ENCODE results near the gene PRPF4. TPM values are rescaled to one million over a fixed set of nuclear protein-coding genes. Genes with fewer than 3 reads are reported as not detected.

The PRPF4 gene
- total RNA-seq, 1 donor from 2014 or later: 11.0 TPM

DNA sequence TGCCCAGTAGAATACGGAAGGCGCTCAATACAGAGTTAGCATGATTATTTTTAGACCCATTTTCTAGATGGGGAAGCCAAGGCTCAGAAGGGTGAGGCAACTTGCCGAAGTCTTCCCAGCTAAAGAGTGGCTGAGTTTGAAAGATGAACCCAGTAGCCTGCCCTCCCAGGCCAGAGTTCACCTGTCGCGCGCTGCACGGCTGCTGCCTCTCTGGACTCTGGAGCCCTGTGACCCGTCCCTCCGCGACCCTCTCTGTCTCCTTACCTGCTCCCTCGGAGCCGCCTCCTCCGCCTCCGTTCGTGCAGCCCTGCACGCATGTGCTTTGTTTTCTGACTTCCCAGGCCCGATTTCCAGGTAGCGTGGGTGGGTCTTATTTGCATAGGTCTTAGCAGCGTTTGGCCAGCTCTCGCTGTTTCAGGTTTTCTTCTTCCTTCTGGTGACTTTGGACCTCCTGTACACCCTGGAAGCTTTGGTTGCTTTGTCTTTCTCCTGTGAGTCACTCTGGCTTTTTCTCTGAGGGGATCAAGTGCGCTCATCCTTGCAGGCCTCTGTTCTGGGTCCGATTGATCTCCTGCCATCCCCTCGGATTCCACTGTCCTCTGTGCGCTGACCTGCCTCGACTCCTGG is 27.4 kb downstream of the PRPF4 start, which contains the start of gene RNF183:
TSS of gene RNF183 (minus strand) at position 585 of the 627 bp plus-strand sequence. CDS start 5,192 bp downstream, outside the sequence.
- DNase-seq (ENCODE audit: missing footprints): no peak
- no peak for ATAC-seq
- intact Hi-C loops (cut with DNase I): no loop called here

DNA sequence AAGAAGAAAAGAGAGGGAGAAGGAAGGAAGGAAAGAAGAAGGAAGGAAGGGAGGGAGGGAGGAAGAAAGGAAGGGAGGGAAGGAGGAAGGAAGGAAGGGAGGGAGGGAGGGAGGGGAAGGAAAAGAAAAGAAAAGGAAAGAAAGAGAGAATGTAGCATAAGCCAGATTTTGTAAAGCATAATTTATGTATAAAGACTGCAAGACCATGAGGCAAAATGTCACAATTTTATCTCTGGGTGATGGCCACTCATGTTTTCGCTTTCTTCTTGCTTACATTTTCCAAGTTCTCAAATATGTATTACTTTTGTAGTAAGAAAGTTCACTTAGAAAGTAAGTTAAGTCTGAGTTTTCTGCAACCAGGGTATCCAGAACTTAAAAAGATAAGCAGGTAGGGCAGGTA is 31.1 kb downstream of the PRPF4 start:
- DNase-seq (ENCODE audit: missing footprints) (no peak), ATAC-seq (no peak)
- intact Hi-C loops (cut with DNase I): no loop called here

DNA sequence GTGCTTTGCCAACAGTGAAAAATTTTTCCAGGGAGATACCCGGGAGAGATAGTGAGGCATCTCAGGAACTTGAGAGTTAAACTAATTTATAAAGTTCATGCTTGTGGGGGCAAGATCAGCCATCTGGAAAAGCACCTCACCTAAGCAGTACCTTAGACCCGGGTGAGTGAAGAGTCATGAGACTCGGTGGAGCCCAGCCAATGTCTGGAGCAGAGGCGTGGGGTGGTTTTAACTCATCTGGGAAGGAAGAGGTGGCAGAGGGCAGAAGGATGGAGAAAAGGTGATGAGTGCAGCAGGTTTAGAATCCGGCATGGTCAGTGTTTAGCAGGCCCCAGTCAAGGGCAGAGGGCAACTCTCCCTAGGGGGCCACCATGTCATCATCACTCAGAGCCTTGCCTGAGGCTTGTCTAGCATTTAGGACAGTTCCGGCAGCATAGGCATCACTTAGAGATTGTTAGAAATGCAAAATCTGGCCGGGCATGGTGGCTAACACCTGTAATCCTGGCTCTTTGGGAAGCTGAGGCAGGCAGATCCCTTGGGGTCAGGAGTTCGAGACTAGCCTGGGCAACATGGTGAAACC is 32.0 kb downstream of the PRPF4 start:
- DNase-seq (ENCODE audit: missing footprints) (no peak), ATAC-seq (no peak)
- intact Hi-C loops (cut with DNase I): no loop called here

DNA sequence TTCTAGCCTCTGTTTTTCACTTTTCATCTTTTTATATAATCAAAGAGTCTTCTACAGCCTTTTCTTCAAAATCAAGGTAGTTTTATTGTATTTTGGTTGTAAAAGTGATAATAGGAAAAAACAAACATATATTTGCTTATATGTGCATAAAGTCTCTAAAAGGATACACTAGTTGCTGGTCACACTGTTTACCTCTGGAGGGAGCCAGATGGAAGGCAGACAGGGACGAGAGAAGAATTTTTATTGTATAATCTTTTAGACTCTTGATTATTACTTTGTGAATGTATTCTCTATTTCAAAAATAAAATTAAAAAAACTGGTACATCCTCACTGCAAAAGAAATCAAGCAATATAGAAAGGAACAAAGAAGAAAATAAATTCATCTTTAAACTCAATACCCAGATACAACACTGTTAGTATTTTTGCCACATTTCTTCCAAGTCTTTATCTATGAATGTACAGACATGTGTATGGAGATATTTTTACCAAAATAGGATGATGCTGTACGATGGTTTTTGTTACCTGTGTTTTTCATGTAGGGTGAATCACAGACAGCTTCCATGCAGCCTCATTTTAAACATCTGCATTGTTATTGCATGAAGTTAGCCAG is 33.9 kb downstream of the PRPF4 start:
- no peak for ATAC-seq
- intact Hi-C loops (cut with DNase I): loop anchor here (1.0 to 2.0 kb wide), 2 partner anchors 98 to 349 kb away; no protein-coding TSS in a partner anchor
- no peak for DNase-seq (ENCODE audit: missing footprints)

DNA sequence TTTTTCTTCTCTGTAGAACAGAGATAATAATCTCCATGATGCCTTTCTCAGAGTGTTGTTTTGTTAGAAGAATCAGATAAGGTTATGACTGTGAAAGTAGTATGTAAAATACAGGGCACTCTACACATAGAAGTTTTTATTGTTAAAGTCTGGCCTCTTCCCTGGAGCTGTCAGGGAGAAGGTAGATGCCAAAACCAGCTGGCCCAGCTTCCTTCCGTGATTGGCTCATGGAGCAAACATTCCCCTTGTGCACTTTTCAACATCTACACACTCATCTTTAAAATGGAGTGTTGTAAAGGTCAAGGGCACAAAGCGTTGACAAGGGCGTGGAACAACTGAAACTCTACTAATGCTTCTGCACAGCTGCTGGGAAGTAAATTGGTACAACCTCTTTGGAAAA is 35.1 kb downstream of the PRPF4 start:
- ATAC-seq (peak; percentile 68), DNase-seq (ENCODE audit: missing footprints) (no peak)
- intact Hi-C loops (cut with DNase I): loop anchor here (2.0 kb wide), 1 partner anchor 90 kb away; the partner anchor contains the start of gene ALAD

DNA sequence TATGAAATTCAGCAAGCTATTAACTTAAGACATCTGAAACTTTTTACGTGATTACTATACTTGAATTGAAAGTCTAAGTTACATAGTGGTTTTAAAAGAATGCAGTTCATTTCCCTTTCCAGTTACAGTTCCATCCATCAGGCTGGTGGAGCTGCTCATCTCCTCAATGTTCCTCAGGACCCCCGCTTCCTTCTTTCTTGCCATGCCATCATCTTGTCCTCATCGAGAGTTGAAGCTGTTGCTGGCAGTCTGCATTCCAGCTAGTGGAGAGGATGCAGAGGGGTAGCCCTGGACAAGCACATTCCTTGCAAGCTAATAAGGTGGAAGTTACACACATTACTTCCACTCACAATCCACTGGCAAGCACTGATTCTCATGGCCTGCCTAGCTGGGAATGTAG is 36.5 kb downstream of the PRPF4 start:
- intact Hi-C loops (cut with DNase I): loop anchor here (2.0 kb wide), 2 partner anchors 27 to 89 kb away; partner anchors contain the start of gene ALAD
- DNase-seq (ENCODE audit: missing footprints) (no peak), ATAC-seq (no peak)

DNA sequence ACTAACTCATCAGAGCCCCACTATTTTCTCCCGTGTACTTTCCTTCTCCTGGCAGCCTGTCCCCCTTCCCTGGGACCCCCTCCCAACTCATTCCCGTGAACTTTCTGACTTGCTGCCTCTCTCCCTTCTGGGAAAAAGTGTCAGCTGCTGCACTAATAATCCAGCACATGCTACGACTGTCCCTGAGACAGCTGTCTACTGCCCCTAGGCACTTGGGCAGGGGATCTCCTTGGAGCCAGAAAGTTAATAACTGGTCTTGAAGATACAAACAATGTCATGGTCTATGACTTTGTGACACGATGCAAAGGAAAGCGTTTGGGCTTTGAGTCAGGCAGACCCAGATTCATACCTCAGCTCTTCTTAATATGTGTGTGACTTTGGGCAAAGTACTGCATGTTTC is 37.8 kb downstream of the PRPF4 start:
- DNase-seq (ENCODE audit: missing footprints) (no peak), ATAC-seq (no peak)
- intact Hi-C loops (cut with DNase I): loop anchor here (2.0 kb wide), 1 partner anchor 26 kb away; no protein-coding TSS in a partner anchor

DNA sequence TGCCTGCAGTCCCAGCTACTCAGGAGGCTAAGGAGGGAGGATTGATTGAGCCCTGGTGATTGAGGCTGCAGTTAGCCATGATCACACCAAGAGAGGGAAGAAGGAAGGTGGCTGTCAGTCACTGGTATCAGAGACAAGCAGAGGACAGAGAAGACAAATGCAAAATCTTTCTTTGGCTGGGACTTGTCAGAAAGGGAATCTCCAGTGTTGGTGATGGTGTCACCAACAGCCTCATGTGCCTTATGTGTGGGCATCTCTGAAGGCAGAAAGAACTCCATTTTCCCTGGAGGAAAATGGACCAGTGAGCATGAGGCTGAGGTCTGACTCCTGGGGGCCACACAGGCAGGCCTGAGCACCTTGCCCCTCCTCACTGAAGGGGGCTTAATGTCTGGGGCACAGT is 39.8 kb downstream of the PRPF4 start:
- no peak for ATAC-seq
- intact Hi-C loops (cut with DNase I): no loop called here

DNA sequence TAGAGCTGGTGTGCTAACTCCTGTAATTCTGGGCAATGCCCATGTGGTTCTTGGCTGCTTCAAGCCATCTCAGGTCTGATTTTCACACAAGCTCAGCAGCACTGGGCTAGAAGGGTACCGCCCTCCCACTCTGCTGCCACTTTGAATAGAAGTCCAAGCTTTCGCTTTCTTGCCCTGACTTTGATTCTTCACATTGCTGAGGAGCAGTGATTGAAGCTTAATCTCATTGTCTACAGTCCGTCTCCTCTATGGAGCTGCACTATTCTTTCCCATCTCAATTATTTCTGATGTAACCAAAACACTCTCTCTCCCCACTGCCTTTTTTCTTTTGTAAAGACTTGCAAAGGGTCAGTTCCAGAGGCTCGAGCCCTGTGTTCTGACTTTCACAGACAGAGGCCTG is 40.6 kb downstream of the PRPF4 start:
- intact Hi-C loops (cut with DNase I): no loop called here
- ATAC-seq (no peak), DNase-seq (ENCODE audit: missing footprints) (no peak)

More for the DNA sequence above, 39.8 kb downstream of the PRPF4 start:
- DNase-seq (ENCODE audit: missing footprints): no peak

DNA sequence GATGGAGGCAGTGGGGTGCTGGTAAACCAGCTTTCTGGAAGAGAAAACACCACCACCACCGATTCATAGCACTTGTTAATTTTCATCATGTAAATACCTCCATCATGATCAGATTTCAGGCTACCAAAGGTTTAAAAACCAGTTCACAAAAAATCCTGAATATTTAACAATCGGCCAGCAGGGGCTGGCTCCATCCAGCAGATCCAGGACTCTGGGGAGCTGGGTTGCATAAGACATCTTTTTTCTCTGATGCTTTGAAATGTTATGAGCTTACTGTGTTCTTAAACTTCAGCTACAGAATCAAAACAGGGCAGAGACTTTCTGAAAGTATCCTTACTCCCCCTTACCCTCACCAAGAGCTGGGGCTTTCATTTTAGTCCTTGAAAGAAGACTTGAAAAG is 42.3 kb downstream of the PRPF4 start:
- DNase-seq (ENCODE audit: missing footprints): no peak
- no peak for ATAC-seq
- intact Hi-C loops (cut with DNase I): no loop called here

DNA sequence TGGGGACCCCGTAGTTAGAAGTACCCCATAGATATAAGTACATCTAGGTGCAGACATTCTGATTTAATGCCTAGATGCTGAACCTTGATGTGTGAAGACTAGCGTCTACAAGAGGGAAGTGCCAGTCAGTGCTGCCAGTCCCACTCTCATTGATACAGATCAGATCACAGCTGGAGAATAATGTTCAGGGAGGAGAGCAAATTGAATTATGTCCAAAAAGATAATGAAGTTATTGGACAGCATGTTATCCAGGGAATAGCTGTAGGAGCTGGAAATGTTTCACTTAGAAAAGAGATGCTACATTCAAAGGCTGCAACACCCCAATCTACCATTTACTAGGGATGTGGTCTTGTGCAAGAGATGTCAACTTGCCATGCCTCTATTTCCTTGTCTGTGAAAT is 43.6 kb downstream of the PRPF4 start:
- no peak for DNase-seq (ENCODE audit: missing footprints)
- ATAC-seq: no peak
- intact Hi-C loops (cut with DNase I): no loop called here

DNA sequence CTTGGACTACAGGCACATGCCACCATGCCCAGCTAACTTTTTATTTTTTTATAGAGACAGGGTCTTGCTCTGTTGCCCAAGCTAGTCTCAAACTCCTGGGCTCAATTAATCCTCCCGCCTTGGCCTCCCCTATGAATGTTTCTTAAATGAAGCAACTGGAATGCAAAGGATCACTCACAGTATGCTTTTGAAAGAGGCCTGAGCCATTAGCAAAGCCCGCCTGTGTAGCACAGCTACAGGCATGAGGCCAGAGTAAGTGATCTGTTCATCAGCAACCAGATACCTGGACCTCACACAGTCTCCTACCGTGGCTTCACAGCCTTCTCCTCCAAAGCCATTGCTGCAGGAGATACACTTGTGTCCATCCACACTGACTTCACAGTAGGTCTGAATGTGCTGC is 44.6 kb downstream of the PRPF4 start:
- ATAC-seq (no peak), DNase-seq (ENCODE audit: missing footprints) (no peak)
- intact Hi-C loops (cut with DNase I): no loop called here

DNA sequence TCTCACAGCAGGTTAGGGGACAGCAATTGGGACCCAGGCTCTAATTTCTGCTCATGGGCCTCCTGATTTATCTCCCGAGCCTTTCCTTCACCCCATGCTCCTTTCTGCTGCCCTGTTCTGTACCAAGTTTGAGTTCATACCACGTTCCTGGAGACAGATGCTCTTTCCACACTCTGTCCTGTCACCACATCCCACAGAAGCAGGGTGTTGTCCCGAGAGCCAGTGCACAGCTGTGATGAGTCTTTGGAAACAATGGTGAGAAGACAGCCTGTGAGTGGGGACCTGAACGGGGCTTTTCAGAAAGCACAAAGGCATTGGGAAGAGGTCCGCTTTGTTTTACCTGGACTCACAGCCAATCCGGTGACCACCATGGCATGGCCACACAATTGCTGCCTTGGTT is 47.2 kb downstream of the PRPF4 start:
- ATAC-seq (no peak), DNase-seq (ENCODE audit: missing footprints) (no peak)
- intact Hi-C loops (cut with DNase I): no loop called here

DNA sequence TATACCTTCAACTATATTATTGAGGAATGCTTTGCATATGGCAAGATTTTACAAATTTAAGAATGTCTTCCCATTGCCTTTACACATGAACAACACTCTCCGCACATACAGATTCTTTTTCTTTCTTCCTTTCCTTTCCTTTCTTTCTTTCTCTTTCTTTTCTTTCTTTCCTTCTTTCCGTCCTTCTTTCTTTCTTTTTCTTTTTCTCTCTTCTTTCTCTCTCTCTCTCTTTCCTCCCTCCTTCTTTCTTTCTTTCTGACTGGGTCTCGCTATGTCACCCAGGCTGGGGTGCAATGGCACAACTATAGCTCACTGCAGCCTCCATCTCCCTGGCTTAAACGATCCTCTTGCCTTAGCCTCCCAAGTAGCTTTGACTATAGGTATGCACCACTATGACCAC is 50.8 kb downstream of the PRPF4 start:
- no peak for DNase-seq (ENCODE audit: missing footprints)
- intact Hi-C loops (cut with DNase I): no loop called here
- no peak for ATAC-seq

DNA sequence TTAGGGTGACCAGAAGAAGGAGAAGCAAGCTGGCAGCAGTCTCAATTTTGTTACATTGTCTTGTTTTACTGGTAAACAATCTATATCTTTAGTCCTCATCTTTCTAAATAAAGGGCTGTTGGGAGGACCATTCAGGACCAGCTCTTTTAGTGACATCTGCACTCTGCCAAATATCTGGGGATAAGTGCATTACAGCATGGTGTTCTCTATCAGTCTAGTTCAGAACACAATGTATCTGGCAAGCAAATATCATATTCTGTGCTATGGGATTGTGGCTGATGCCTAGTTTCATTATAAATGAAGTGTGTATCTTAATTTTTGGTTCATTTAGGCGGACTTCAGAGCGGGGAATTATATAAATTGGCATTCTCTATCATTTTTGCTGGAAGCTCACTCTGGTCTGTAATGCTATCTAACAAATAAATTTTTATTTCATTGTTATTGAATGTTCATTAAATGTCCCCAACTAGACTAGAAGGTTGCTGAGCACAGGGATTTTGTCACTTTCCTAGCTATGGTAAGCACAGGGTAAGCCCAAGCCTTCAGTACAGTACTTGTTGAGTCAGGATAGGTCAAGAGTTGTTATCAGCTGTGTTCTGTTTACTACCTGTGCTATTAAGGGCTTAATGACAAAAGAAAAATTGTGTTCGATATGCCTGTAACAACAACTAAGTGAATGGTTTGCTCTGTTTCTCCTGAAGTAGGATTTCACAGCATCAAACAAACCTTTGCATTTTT is 52.8 kb downstream of the PRPF4 start:
- intact Hi-C loops (cut with DNase I): no loop called here
- ATAC-seq (peak; percentile 91), DNase-seq (ENCODE audit: missing footprints) (no peak)

DNA sequence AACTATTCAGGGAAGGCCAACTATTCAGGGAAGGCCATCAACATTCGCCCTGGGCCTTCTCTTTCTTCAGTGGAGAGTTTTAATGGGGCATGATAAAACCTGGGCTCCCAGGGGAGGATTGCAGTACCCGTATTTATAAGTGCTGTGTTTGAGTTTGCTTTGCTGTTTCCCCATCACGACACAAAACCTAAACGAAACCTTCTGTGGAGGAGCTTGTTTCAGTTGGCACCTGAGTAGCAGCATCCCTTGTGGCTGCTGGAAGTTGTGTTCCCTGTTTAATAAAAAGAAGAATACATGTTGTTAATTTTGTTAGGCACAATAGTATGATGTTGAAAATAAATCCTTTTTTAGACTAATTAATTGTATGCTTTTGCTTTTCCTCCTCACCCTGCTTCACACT is 56.3 kb downstream of the PRPF4 start:
- DNase-seq (ENCODE audit: missing footprints): no peak
- no peak for ATAC-seq
- intact Hi-C loops (cut with DNase I): no loop called here

DNA sequence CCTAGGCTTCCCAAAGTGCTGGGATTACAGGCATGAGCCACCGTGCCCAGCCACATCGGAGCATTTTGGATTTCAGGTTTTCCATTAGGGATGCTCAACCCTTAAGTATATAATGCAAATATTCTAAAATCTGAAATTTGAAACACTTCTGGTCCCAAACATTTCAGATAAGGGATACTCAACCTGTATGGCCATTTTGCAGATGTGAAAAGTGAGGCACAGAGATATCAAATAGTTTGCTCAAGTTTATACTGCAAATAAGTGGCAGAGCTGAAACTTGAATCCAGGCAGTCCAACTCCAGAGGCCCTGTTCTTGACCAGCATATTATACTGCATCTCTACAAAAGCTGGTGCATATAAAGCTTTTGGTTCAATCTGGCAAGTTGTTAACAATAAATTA is 62.3 kb downstream of the PRPF4 start:
- ATAC-seq: no peak
- no peak for DNase-seq (ENCODE audit: missing footprints)
- intact Hi-C loops (cut with DNase I): loop anchor here (2.0 kb wide), 2 partner anchors 25 to 63 kb away; partner anchors contain the start of genes CDC26 and PRPF4

DNA sequence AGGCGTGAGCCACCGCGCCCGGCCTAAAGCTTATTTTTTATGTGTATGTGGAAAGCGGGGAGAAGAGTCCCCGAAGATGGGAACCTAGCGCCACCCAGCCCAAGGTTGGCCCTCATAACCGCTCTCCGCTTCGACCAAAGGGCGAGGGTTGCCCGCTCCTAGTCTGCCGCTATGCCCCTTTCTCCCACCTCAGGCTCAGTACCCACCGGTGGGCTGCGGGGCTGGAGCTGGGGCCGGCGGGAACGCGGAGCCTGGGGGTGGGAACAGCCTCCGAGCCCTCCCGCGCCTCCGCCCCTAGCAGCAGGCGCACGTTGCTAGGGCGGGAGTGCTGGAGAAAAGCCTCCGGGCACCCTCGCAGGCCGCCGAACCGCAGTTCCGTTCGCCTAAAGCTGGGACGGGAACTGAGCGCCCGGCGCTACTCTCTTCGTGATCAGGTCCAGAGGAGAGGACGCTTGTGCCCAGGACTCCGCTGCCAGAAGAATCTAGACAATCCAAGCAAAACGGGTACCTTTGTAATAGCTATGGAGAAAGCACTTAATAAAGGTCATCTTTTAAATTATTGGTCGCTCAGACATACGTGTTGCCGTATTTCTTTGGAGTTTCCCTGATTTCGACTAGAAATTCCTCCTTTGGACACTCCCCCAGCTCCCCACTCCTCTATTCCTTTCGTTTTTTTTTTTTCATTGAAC is 64.7 kb downstream of the PRPF4 start, which contains the start of gene WDR31:
TSS of gene WDR31 (minus strand) at position 265 of the 689 bp plus-strand sequence. CDS start 8,253 bp downstream, outside the sequence.
- intact Hi-C loops (cut with DNase I): no loop called here
- ATAC-seq: peak; percentile 95
- peak; percentile 94 for DNase-seq (ENCODE audit: missing footprints)
